GM21737 (cell line): ENCODE results near the gene VPS13D.
"Not testable (repeated sequence)": the region's sequence is repeated elsewhere in the genome, so short reads cannot be mapped to it uniquely, and the experiment has no call there.

Source experiments
- ATAC-seq: cut with Tn5 transposase; IDR thresholded peaks from one replicate; pipeline ENCODE4 v1.9.1; 2021; ENCODE audit warnings: mild to moderate bottlenecking, moderate library complexity; ENCODE audit not compliant: unreplicated experiment

Gene VPS13D

DNA sequence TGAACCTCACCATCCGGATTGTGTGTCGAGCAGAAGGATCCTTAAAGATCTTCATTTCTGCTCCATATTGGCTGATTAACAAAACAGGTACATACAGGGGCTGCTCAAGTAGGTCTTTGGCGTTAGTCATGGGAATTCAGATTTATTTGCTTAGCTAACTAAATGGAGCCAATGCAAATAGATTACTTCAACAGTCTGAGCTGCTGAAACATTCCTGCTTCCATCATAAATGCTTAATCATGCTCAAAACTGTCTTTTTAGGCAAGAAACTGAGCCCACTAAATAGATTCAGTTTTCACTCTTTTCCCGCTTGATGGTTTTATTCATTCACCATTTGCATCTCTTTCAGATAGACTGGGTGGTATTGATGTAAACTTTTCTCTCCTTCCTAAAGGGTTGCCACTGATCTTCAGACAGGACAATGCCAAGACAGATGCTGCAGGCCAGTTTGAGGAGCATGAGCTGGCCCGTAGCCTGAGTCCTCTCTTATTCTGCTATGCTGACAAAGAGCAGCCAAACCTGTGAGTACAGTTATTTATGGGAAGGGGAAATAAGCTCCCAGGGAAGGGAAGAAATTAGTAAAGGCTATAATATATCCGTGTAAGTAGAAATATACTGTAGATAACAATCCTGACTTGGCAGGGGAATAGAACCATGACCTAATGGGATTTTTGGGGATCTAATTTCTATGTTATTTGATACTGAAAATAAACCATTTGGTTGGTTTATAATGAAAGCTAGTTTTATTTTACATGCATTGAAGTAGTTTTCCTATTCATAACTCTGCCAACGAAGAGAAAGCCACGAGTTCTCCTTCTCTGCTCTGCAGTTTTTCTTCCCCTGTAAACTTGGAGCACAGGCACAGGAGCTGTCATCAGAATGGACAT lies 126.4 kb downstream of the VPS13D start:
- no peak for ATAC-seq

DNA sequence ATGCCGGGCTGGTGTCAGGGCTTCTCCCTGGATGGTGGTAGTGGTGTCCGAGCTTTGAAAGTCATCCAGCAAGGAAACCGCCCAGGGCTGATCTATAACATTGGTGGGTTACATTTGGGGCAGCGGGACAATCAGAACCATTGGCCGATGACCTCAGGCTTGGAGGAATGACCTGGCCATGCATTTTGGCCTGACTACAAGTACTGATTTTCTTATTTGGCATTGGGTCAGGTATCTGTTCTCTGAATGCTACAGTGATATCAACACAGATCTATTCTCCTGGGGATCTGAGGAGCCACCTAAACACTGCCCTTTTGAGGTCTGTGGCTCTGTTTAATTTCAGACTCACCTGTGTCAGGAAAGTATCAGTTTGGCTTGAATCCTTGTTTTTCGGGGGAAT lies 128.7 kb downstream of the VPS13D start:
- no peak for ATAC-seq

DNA sequence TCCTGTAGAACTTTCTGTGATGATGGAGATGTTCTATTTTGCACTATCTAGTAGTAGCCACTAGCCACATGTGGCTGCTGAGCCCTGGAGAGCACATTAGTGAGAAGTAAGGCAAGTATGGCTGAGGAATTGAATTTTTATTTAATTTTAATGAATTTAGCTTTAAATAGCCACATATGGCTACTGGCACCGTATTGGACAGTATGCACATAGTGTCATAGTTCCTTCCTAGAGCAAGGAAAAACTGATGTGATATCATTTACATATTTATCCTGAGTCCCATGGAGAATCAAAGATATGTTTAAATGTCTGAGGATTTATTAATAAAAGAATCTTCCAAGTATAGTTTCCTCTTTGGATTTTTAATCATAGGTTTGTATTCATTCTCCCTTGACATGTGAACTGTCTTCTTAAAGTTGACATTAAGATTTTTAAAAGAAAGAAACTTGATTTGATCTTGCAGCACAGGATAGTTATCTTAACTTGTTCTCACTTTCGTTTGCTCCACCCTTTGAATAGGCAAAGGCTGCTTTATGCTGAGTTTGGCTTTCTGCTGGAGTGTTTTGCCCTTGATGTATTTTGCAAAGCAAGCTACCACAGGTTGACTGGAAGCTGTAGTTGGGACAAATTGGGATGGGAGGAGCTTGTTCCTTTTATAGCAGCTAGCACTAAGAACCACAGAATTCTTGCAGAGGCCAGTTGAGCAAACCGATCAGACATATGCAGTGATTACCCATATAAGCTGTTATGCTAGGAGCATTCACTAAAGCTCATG lies 129.7 kb downstream of the VPS13D start:
- ATAC-seq: no peak

DNA sequence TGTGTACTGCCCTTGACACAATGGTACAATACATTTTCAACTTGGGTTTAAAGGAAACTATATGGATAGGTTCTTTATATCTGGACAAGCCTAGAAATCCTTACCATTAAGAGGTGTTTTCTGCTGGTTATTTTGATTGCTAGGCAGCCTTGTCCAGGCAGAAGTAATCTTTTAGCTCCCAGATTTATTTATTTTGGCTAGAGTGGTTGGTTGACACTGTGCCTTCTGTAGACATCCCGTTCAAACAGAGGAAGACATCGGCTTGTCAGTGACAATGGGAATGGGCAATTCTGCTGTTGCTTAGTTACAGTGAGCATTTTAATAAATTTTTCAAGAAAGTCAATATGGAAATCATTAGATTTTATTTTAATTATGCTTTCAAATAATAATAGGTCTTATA lies 138.8 kb downstream of the VPS13D start:
- no peak for ATAC-seq

DNA sequence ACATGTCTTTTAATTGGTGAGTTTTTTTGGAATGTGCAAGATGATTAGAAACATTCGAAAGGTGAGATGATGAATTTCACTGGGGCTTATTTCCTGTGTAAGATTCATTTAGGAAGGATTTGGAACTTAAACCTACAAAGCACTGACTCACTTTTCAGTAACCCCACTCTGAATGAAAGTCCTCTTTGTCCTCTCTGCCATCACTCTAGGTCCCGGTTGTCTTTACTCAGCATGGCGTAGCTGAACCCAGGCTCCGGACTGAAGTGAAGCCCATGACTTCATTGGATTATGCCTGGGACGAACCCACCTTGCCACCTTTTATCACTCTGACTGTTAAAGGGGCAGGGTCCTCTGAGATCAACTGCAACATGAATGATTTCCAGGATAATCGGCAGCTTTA lies 139.4 kb downstream of the VPS13D start:
- ATAC-seq: no peak

DNA sequence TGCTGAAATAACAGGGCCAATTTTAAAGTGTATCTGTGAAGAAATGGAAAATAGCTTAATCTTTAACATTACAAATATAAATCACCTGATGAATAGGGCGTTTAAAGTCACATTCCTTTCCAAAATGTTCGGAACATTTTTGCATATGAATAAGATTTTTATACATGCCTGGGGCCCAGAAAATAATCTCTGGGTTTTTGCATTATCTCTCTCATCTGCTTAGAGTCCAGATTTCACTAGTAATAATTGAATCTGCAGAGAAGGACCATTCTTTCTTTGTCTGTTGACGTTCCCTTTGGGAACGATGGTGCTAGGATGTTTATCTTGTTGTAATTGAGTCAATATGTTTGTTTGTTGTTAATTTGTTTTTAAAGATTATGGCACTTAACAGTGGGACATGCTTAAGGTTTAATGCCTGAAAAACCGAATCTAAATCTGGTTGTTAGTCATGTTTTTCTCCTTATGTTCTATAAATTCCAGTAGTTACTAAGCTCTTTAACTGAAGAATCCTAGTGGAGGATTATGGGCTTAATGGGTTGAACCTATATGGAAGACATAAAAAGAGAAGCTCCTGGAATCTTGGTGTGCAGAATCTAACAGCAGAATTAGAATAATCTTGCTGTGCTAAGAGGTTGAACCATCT lies 140.6 kb downstream of the VPS13D start:
- no peak for ATAC-seq

DNA sequence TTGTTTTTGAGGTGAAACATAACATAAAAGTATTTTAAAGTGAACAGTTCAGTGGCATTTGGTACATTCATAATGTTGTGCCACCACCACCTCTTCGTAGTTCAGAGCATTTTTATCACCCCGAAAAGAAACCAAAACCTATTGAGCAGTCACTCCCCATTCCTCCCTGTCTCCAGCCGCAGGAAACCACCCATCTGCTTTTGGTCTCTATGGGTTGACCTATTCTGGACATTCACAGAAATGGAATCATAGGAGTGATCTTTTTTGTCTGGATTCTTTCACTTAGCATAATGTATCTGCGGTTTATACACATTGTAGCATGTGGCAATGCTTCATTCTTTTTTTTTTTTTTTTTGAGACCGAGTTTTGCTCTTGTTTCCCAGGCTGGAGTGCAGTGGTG lies 141.2 kb downstream of the VPS13D start:
- ATAC-seq: no peak

DNA sequence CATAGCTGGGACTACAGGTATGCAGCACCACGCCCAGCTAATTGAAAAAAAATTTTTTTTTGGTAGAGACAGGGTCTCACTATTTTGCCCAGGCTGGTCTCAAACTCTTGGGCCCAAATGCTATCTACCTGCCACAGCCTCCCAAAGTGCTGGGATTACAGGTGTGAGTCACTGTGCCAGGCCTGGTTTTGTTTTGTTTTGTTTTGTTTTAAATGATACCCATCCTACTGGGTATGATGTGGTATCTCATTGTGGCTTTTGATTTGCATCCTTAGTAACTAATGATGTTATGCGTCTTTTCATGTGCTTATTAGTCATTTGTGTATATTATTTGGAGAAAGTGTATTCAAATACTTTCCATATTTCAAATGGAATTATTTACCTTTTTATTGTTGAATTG lies 142.3 kb downstream of the VPS13D start:
- no peak for ATAC-seq

DNA sequence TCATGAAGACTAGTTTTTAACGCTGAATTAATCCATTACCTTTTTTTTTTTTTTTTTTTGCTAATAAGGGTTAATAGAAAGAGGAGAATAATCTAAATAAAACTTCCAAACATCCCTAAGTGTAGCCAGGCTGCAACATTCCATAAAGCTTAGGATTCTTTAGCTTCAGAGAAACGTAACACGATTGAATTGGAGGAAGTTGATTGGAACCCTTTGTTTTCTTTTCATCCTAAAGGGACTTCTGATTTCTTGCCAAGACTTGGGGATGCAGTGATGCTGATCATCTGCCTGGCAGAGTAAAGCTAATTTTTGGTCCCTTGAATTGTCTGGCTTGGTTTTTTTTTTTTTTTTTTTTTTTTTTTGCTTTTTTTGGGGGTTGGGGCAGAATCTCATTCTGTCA lies 142.9 kb downstream of the VPS13D start:
- no peak for ATAC-seq

DNA sequence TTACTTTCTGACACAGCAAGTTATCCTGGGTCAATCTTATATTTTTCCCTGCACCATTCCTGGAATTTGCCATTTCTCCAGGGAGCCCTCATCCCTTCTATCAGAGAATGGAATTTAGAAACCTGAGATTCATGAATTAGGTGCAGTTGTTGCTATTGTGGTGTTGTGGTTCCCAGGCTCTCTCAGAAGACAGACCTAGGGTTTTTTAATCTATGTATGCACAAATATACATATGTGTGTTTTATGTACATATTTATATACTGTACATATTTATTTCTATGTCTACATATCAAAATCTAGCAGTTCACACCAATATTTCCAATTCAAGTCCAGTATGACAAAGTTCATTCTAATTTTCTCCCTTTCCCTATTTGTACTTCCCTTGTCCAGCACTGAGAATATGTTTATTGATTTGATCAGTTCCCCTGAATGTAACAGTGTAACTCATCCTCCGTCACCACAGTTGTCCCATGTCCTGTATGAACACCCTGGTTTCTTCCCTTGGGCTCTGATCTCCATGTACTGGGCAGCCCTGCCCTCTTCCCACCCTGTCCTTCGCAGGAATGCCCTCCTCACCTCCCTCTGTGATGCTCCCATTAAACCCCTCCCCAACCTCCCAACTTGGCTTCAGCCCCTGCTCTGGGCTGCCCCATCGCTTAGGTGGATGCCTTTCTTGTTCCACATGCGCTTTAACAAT lies 145.5 kb downstream of the VPS13D start:
- no peak for ATAC-seq

DNA sequence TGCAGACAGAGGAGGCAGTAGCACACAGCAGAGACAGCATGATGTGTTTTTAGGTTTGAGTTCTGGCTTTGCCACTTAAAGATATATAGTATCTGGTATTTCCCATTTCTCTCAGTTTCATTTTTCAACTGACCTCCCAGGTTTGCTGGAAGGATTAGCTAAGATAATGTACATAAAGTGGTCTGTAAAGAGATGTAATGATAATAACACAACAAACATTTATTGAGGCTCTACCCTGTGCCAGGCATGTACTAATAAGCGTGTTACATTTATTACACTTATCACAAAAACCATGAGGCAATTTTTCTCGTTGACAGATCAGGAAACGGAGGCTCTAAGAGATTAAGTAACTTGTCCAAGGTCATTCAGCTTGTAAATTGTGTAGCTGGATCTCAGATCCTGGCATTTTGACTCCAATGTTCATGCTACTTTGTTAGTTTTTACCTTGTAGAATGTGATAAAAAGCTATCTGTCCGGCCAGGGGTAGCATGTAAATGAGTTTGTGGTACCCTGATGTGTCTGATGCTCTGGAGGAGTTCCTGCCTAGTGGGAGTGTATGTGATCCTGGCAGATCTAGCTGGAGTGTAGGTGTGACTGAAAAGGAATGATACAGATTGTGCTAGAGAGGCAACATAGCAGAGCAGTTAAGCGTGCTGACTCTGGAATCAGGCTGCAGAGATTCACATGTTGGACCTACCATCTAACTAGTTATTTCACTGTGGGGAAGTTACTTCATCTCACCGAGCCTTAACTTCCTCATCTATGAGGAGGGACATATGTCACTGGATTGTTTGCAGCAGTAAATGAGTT lies 146.6 kb downstream of the VPS13D start:
- ATAC-seq: no peak

DNA sequence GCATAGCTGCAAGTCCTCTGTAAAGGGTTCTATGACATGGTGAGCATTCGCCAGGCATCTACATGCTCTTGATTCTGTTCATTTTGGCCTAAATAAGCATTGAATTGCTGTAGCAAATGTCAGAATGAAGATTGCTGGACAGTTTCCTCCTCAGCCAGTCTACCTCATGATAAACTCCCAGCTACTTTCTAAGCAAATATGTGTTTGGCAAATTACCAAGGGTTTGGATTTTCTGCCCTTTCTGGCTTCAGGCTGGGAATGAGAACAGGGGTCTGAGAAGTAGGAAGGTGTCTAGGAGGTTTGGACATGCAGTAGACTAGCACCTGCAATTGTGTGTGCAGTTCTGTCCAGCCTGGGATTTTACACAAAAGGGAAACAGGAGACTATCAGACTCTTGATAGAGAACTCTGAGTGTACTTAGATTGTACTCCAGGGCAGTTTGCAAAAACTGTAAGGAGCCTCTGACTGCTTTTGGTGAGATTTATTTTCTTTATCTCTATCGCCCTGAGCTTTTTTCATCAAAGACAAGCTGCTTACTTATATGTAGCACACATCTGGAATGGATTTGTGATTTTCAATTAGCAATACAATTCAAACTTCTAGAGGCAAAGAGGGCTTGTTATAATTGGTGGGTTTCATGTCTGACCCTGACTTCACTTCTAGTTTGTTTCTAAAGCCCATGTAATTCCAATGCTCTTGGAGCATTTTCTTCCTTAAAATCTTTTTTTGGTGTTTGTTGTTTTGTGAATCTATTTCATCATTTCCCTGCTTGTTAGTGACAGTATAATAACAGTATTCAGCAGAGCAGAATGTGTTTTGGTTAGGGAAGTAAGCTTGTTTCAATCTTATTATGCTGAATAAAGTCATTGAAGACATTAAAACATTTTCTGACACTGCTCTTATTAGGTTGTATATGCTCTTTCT lies 150.8 kb downstream of the VPS13D start:
- ATAC-seq: no peak

DNA sequence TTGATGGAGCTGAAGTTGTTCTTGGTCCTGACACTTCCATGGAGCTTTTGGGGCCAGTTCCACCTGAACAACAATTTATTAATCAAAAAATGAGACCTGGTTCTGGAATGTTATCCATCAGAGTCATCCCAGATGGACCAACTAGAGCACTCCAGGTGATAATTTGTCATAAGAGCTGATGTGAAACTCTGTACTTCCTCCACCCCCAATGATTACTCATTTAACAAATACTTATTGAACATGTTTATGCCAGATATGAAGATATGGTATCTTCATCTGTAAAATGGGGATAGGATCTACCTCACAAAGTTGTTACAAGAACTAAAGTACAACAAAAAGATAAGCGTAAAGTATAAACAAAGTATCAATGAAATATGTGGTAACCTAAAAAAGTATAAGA lies 153.2 kb downstream of the VPS13D start:
- no peak for ATAC-seq

DNA sequence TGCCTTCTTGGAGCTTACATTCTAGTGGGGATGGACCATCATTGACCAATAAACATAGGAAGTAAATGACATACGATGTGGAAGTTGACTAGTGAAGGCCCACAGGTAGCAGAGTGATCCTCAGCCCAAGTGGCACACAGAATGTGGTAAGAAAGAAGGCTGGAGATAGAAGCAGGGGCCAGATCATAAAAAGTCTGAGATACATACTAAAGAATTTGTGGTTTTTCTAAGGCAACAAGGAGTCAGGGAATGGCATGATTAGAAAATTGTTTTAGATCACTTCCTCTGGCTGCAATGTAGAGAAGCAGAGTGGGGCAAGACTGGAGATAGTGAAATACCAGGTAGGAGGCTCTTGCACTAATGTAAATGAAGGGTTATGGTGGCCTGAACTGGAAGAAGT lies 154.0 kb downstream of the VPS13D start:
- ATAC-seq: no peak

DNA sequence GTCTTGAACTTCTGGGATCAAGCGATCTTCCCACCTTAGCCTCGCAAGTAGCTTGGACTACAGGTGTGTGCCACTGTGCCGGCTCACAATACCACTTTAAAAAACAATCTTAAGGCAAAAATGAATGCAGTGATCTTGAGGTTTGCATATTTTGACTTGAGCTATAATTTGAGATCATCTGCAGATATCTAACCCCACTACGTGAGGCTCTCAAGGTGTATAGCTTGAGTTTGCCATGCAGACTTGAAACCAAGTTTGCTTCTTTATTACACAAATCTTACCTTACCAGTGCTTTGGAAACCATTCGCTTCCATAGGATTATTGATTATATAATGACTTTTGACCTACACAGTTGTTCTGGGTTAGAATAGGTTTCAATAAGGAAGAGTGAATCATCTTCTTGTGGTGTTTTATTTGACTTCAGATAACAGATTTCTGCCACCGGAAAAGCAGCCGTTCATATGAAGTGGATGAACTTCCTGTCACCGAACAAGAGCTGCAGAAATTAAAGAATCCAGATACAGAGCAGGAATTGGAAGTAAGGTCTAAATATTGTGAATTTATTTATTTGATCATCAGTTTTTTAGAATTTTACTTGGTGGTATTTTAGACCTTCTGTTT lies 155.1 kb downstream of the VPS13D start:
- no peak for ATAC-seq

DNA sequence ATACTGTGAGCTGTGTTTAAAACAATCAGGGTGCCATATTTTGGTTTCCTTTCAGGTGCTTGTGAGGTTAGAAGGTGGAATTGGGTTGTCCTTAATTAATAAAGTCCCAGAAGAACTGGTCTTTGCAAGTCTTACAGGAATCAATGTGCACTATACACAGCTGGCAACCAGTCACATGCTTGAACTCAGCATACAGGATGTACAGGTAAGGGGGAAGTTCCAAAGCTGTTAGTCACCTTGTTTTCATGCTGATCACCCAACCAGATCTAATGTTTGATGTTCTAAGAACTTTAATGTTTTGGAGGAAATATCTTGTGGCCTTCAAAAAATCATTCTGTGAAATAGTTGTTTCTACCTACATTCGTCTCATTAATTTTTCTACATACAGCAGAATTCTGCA lies 156.3 kb downstream of the VPS13D start:
- no peak for ATAC-seq

DNA sequence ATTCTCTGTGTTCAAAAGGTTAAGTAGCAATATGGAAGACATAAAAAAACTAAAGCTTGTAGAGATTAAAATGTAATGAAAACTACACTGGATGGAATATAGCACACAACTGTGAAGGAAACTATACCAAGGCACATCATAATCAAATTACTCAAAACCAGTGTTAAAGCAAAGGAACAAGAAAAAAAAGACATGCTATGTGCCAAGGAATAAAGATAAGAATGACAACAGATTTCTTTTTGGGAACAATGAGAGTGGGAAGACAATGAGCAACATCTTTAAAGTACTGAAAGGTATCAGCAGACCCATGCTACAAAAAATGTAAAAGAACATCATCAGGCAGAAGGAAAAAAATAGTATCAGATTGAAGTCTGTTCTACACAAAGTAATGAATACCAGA lies 157.8 kb downstream of the VPS13D start:
- no peak for ATAC-seq

DNA sequence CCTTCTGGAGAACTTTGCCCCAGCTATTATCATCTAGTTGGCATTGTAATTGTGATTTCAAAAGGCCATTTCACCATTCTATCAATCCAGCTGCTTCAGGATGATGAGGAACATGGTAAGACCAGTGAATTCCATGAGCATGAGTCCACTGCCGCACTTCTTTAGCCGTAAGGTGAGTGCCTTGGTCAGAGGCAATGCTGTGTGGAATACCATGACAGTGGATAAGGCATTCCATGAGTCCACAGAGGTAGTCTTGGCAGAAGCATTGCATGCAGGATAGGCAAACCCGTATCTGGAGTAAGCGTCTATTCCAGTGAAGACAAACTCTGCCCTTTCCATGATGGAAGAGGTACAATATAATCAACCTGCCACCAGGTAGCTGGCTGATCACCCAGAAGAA lies 160.5 kb downstream of the VPS13D start:
- not testable (repeated sequence) for ATAC-seq
